ENCODE results near the gene SPAAR.
"Not testable (repeated sequence)": the region's sequence is repeated elsewhere in the genome, so short reads cannot be mapped to it uniquely, and the experiment has no call there.

The SPAAR gene

DNA sequence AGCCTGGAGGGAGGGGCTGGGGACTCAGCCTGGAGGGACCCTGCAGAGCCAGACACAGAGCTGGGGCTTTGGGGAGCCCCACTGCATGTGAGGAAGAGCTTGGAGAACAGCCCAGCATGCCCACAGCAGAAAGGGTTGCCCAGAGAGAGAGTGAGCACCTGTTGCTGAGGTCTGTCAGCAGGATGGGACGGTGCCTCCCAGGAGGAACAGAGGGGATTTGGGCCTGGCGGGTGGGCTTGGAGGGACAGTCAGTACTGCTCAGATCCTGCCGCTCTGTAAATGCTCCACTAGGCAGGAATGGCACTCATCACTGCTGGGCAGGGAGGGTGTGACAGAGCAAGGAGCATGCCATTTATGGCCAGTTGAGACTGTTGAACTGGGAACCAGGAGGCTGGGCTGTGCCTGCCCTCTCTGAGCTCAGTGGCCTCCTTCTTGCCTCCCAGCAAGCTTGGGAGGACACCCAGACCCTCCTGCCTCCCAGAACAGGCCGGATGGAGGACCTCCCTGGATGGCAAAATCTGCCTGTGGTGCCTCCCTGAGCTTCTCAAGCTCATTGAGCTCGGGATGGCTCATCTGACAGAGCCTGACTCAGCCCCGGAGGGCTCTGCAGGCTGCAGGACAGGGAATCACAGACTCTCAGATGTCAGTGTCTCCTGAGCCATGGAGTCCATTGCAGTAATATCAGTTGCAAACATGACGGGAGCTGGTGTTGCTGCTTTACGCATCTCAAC is 4.1 kb upstream of the SPAAR start:
- no peak for DNase-seq

DNA sequence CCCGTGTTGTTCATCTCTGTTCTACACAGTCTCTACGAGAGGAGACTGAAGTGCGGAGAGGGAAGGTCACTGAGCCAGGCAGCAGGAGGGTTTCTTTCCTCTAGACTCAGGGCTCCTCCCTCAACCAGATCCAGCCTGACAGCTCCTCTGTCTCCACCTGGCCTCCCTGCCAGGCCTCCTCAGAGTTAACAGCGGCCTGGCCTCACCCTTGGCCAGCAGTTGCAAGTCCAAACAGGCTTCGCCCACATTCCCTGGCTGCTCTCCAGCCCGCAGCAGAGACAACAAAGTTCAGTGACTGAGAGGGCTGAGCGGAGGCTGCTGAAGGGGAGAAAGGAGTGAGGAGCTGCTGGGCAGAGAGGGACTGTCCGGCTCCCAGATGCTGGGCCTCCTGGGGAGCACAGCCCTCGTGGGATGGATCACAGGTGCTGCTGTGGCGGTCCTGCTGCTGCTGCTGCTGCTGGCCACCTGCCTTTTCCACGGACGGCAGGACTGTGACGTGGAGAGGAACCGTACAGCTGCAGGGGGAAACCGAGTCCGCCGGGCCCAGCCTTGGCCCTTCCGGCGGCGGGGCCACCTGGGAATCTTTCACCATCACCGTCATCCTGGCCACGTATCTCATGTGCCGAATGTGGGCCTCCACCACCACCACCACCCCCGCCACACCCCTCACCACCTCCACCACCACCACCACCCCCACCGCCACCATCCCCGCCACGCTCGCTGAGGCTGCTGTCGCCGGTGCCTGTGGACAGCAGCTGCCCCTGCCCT is 3.2 kb upstream of the SPAAR start, which contains the start of gene HRCT1:
Gene HRCT1, plus strand, starts transcription at position 291 of the 768 bp plus-strand sequence. Its CDS starts 86 bp downstream, at position 377.
- DNase-seq = peak; percentile 81

DNA sequence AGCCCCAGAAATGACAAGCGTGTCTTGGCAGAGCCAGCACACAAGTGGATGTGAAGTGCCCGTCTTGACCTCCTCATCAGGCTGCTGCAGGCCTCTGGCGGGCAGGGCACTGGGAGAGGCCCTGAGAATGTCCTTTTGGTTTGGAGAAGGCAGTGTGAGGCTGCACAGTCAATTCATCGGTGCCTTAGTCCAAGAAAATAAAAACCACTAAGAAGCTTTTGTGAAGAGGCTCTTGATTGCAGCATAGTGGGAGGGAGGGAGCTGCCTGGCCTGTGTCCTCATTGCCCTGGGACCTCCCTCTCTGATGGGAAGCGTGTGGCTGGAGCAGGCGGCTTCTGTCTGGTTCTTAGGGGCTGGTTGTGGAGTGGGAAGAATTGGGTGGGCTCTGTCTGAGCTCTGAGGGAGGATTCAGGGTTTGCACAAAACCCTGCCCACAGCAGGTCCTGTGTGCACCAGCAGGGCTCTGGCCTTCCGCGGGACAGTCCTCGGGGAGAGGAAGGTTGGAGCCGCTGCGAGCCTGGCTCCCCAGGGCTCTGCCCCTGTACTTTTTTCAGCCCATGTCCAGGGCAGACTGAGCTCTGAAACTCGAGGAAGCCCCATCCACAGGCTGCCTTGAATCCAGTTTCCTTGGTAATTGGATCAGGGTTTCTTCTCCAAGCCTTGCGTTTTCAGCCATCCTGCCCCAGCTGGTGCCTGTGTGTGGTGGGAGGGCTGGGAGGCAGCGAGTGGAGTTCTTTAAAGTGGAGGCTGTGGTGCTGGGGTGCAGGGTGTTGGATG is 2.2 kb upstream of the SPAAR start:
- DNase-seq = no peak

DNA sequence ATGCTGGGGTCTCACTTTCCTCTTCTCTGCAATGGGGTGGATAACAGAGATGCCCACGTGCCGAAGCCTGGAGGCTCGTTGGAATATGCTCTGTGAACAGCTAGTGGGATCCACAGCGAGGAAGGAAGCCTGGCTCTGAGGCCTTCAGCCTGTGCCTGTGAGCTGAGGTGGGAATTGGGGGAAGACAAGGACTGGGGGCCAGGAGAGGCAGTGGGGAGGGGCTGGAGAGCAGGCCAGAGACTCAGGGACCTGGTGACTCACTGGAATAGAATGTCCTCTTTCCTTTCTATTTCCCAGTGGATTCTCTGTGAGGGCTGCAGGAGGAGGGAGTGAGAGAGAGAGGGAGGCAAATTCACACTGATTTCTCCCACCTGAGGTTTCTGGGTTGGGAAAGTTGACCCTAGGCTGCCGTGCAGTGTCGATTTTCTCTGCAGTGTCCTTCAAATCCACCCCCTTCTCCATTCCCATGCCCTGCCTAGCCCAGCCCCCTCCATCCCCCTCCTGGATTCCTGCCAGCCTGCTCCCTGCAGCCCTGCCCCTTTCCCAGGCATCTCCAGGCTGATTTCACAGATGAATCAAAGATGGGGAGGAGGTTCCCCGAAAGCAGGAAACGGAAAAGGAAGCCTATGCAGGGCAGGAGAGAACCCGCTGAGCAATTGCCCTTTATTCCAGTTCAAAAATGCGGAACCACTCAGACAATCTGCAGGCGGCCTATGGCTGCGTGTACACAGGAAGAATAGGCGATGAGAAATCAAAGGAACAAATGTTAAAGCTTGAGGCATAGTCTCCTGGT is 1.4 kb upstream of the SPAAR start:
- DNase-seq = peak; percentile 43

DNA sequence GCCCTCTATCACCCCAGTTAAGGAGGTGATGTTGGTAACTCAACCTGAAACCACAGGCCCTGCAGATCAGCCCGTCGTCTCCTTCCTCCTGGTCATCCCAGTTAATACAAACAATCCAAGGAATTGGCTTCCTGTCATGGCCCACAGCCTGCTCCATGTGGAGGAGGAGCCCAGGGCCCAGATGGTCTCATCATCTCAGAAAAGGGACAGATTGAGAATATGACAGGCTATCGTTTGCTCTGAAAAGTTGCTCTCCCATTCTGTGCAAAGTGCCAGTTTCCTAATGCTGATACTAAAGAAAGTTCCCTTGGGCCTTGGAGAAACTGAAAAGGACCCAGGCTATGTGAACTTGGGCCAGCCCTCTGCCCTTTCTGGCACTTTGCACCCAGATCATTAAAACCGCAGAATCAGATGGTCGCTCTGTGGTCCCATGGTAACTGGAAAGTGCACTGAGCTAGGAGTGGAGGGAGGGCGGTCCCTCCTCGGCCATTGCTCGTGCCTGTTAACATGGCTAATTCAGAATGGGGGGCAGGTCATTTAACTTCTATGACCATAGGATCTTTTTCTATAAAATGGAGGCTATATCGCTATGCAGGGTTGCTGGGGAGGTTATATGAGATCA is 675 bp upstream of the SPAAR start:
- no peak for DNase-seq

DNA sequence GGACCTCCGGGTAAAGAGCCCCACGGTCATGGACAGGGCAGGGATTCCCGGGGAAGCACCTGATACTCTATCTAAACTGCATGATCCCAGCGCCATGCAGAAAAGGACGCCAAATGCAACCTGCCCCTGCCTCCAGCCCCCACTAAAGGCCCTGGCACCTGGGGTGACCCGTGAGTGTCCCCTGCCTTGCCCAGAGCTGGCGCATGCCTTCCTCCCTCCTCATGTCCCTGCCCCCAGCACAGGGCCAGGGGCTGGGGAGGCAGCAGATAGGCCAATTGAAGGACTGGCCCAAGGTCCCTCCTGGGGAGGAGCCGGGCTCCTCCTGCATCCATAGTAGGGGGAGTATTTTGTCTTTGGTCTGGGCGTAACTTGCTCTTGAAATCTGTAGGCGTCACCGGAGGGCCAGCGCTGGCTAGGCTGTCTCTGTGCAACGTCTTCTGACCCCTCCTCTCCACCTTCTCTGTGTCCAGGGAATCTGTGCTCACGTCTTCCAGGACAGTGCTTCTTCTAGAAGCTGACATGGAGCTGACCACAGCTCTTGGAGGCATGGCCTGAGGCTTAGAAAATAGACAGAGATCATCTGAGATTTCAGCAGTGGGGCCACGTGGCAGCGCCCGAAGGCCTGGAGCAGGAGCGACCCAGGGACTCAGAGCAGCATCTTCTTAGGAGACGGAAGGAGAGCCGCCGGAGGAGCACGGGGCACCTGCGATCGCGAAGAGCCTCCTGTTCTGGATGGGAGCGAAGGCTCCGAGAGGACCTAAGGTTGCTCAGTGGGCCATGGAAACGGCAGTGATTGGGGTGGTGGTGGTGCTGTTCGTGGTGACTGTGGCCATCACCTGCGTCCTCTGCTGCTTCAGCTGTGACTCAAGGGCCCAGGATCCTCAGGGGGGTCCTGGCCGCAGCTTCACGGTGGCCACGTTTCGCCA is 660 bp downstream of the SPAAR start:
- DNase-seq = no peak

DNA sequence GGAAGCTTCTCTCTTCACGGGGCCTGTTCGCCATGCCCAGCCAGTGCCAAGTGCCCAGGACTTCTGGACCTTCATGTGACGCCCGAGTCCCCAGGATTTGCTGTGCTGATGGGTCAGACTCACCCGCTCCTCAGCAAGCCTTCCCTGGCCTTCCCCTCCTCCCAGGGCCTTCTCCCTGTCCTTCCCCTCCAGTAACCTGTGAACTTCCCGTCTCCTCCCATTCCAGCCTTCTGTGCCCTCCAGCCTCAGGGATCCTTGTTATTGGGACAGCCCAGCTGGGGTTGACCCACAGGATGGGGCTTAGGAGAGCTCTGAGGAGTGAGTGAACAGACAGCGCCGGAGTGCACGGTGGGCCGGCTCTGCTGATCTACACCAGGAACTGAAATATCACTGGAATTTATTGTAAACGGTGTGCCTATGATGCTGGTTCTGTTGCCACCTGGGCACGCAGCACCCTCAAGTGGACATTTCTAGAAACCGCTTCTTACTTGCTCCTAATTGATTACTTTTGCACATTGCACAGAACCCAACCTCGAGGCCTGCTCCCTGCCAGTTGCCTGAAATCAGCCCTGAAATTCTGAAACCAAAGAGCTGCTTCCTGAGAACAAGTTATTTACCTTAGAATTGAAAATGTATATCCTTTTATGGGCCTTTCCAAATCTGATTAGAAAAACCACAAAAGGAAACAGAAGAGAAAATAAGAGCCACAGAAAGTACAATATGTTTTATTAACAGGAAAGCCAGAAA is 1.5 kb downstream of the SPAAR start:
- DNase-seq = peak; percentile 65

DNA sequence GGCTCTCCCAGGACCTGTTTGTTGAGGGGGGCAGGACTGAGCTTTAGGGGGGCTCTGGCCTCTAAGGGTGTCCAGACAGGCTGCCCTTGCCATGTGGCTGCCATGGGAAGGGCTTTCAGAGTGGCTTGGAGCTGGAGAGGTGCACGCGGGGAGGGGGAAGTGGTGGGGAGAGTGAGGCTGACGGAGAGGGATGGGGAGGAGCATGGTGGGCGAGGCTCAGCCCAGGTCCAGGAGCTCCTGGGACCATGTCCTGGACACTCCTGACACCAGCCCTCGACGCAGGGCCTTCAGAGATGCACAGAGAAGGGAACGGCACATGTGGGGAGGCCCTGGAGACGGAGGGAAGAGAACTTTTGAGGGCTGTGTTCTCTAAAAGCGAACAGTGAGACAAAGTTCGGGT is 2.4 kb downstream of the SPAAR start:
- DNase-seq = no peak

DNA sequence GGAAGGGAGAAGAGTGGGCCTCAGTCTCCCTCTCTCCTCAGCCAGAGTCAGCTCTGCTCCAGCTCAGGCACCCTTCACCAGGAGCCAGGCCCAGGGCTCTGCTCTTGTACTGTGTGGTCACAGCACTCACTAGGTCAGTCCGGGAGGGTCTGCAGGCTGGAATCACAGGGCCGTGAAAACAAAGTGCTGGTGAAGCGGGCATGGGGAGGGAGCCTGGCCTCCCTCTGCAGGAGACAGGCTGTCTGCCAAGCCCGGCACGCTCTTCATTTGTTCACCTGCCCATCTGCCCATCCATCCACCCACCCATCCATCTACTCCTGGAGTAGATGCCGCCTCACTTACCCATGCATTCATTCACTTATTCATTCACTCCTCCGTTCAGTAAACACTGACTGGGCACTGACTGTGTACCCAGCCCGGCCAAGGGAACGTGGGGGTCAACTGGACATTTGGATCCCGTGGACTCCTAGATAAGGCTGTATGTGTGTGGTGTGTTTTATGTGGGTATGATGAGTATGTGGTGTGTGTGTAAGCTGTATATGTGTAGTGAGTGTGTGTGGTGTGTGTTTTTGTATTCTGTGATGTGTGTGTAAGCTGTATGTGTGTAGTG is 3.6 kb downstream of the SPAAR start:
- DNase-seq = no peak

DNA sequence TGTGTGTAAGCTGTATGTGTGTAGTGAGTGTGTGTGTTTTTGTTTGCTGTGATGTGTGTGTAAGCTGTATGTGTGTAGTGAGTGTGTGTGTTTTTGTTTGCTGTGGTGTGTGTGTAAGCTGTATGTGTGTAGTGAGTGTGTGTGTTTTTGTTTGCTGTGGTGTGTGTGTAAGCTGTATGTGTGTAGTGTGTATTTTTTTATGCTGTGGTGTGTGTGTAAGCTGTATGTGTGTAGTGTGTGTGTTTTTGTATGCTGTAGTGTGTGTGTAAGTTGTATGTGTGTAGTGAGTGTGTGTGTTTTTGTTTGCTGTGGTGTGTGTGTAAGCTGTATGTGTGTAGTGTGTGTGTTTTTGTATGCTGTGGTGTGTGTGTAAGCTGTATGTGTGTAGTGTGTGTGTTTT is 4.1 kb downstream of the SPAAR start:
- not testable (repeated sequence) for DNase-seq

DNA sequence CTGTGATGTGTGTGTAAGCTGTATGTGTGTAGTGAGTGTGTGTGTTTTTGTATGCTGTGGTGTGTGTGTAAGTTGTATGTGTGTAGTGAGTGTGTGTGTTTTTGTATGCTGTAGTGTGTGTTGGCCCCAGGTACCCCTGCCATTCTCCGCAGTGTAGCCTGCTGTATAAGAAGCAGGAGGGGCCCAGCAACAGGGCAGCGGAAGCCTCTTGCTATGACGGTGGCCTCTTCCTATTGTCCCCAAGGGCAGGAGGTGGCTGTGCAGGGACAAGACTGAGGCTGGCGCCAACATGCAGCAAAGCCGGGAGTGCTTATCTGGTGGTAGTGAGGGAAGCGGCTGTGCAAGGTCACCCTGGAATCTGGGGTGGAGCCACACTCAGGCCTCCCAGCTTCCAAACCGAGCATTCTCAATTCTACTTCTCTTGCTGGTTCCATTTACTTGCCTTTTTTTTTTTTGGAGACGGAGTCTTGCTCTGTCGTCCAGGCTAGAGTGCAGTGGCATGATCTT is 5.1 kb downstream of the SPAAR start:
- DNase-seq = no peak

DNA sequence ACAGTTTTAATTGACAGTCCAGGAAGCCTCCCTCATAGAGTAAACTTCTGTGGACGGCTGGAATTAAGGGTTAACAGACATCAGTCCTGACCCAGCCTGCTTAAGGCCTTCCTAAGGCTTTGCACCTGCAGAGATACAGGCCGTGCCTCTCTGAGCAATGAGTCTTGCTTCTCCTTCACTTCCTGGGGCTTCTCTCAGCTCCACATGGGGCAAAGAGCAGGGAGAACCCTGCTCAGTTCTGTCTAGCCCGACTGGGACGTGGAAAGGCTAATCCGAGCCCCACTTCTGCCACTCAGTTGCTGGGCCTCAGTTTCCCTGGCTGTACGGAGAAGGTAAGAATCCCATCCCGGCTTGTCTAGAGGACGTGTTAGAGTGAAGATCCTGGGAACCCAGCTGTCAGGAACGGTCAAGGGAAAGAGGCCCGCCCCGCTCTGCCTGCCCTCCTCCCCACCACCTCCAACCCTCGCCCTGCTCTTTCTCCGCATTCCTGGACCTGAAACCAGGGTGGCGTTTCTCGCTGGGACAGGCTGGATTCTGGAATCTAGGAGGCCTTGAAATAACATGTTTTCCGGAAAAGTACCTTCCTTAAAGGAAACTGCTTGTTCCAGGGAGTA is 6.5 kb downstream of the SPAAR start:
- DNase-seq = no peak

DNA sequence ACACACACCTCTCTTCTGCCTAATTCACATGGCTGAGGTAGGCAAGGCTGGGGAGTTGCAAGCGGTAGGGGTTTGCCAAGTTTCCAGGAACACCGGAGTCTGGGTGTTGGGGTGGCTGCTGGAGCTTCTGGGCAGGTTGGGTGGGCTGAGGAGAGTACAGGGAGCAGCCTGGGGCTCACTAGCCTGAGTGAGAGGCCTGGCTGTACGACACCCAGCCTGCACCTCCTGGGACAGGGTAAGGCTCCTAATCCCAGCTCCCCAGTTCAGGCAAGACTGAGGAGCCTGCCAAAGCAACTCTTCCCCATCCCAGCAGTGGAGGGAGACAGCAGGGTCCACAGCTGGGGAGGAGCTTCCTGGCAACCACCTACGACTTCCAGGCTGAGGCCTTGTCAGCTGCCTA is 8.0 kb downstream of the SPAAR start:
- DNase-seq = no peak

DNA sequence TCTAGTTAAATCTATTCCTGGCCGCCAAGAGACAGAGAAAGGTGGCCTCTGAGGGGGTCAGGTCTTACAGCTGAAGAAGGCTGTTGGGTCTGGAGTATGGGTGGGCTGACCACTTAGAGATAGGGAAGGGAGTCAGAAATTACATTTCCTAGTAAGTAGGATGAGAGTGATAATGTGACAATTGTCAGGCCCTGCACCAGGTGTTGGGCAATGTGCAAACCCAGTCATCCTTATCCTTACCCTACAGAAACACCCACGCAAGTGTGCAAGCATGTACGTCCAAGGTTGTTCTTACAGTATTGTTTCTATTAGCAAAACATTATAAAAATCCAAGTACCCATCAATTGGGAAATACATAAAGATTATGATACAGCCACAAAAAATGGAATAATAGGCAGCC is 9.5 kb downstream of the SPAAR start:
- DNase-seq = no peak

DNA sequence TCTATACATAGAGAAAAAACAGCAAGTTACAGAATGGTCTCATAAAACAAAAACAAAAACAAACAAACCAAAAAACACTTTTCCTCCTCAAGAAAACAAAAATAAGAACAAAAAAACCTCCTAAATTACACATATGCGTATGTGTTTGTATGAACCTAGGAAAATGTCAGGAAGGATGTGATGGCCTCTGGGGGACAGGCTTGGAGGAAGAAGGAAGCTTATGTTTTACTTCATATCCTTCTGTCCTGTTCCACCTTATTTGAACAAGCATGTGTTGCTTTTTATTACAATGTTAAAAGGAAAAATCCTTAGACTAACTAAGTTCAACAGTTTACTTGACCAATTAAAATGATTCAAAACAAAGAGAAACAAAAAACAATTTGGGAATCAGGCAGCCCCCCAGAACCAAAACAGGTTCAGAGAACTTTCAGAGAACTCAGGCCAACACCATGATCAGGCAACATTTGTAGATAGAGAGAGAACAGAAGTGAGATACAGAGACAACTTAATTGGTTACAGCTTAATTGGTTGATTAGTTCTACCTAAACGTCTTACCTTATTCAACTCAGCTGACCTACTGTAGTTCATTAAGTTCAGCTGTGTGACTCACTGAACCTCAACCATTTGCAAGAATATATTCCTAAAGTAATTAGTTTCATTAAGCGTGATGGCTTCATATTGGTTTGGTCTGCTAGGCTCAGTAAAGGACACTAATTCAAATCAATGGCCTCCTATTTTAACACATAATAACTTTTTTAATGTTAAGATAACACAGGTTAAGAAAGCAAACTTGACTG is 10.1 kb downstream of the SPAAR start:
- DNase-seq = no peak

DNA sequence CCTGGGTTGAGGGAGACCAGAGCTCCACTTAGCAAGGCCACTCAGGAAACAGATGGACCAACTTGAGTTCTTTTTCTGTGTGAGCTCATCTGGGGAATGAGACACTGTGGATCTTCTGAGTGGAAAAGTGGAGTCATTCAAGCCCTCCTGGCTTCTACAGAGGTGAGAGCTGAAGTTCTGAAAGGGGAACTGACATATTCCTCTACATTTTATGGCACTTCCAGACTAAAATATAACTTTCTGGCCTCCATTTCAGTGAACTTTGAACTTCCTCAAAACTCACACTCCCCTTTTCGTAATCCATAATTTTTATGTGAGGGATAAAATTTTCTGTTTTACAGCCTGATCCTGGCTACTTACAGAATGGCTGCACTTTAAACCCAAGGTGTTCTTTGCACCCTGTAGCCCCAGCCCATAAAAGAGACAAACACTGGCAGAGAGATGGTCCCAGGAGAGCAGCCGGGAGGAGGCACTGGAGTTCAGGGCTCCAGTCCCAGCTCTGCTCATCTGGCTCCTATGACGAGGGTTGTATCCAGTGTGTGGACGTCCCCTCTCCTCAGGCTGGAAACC is 10.8 kb downstream of the SPAAR start:
- DNase-seq = no peak

DNA sequence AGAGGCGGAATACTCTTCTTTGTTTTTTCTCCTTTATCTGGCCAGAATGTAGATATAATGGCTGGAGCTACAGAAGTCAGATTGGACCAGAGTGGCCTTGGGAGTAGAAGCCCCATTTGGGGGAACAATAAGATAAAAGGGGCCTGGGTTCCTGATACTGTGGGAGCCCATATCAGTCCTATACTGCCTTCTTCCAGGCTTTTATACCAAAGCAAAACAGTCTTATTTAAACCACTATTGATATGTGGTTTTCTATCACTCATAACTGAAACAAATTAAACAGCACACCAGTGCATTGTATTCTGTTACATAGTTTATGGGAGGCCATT is 14.3 kb downstream of the SPAAR start:
- DNase-seq = no peak

Measured in COR-L47 (cell line).